ENCODE data around the gene NBEA.

The NBEA gene

GRCh38 chr13:35367586-35367985 is 425.5 kb downstream of the NBEA start:
- no peak for TF ChIP-seq CTCF (IDR thresholded peaks at IDR 0.05; ENCODE audit: low read depth, low read length)
- no peak for DNase-seq (ENCODE audit: low read depth in 2 of 2)
- H3K4me3 ChIP-seq (replicated peaks in 1 of 2; ENCODE audit: low read depth in 2 of 2, low read length in 2 of 2), result no peak overlapping the region

- TF ChIP-seq CTCF (IDR thresholded peaks at IDR 0.05; ENCODE audit: low read depth, low read length), result no peak
- H3K4me3 ChIP-seq (replicated peaks in 1 of 2; ENCODE audit: low read depth in 2 of 2, low read length in 2 of 2), result no peak overlapping the region
- peak; percentile 9 to 29 for DNase-seq (ENCODE audit: low read depth in 2 of 2)
Measured at GRCh38 chr13:35378939-35379338, 436.9 kb downstream of the NBEA start.

- DNase-seq (ENCODE audit: low read depth in 2 of 2), result no peak
- no peak overlapping the region for H3K4me3 ChIP-seq (replicated peaks in 1 of 2; ENCODE audit: low read depth in 2 of 2, low read length in 2 of 2)
- TF ChIP-seq CTCF (IDR thresholded peaks at IDR 0.05; ENCODE audit: low read depth, low read length), result no peak
Measured at GRCh38 chr13:35379663-35380062, 437.6 kb downstream of the NBEA start.

GRCh38 chr13:35387682-35388250 is 445.7 kb downstream of the NBEA start:
- H3K4me3 ChIP-seq (replicated peaks in 1 of 2; ENCODE audit: low read depth in 2 of 2, low read length in 2 of 2), result no peak overlapping the region
- no peak for TF ChIP-seq CTCF (IDR thresholded peaks at IDR 0.05; ENCODE audit: low read depth, low read length)
- no peak for DNase-seq (ENCODE audit: low read depth in 2 of 2)

GRCh38 chr13:35388441-35389355 is 446.6 kb downstream of the NBEA start:
- no peak for TF ChIP-seq CTCF (IDR thresholded peaks at IDR 0.05; ENCODE audit: low read depth, low read length)
- DNase-seq (ENCODE audit: low read depth in 2 of 2), result peak; percentile 51 to 74
- H3K4me3 ChIP-seq (replicated peaks in 1 of 2; ENCODE audit: low read depth in 2 of 2, low read length in 2 of 2), result no peak overlapping the region

GRCh38 chr13:35389535-35389934 is 447.5 kb downstream of the NBEA start:
- no peak overlapping the region for H3K4me3 ChIP-seq (replicated peaks in 1 of 2; ENCODE audit: low read depth in 2 of 2, low read length in 2 of 2)
- no peak for TF ChIP-seq CTCF (IDR thresholded peaks at IDR 0.05; ENCODE audit: low read depth, low read length)
- DNase-seq (ENCODE audit: low read depth in 2 of 2), result no peak

All from cardiac fibroblast (primary cell).